Stimulated activated CD4-positive, alpha-beta T cell treated with anti-CD3 and anti-CD28 coated beads, Interleukin-12 subunit alpha, Interleukin-12 subunit beta, amount 100 ng/mL, for 4 hours (primary cell): ENCODE results near the gene CD96.

Source experiments
- DNase-seq: peaks from one replicate; pipeline ENCODE4 v3.0.0-alpha.2; 2020

Gene CD96

GRCh38 chr3:111681661-111682426, 139.8 kb downstream of the CD96 start:
- no peak for DNase-seq

GRCh38 chr3:111684640-111685039, 142.6 kb downstream of the CD96 start:
- DNase-seq, result no peak

- DNase-seq, result no peak
These were observed 146.3 kb downstream of the CD96 start for GRCh38 chr3:111688190-111688800.

GRCh38 chr3:111690242-111690641, 148.2 kb downstream of the CD96 start:
- DNase-seq, result no peak

GRCh38 chr3:111691293-111691909, 149.4 kb downstream of the CD96 start:
- DNase-seq, result no peak

GRCh38 chr3:111692593-111693552, 150.9 kb downstream of the CD96 start:
- DNase-seq, result no peak

- DNase-seq, result no peak
These were observed 152.5 kb downstream of the CD96 start for GRCh38 chr3:111694471-111694870.

GRCh38 chr3:111695636-111696117, 153.7 kb downstream of the CD96 start:
- DNase-seq, result no peak

- DNase-seq, result no peak
These were observed 158.1 kb downstream of the CD96 start for GRCh38 chr3:111700054-111700453.

- no peak for DNase-seq
These were observed 159.4 kb downstream of the CD96 start for GRCh38 chr3:111701292-111701906.
